ENCODE data around the gene MOSPD3.
A peak's percentile ranks its signal among the peaks of the same experiment; 100 is the strongest.

Gene MOSPD3

GRCh38 chr7:100567751-100568175 is 44.6 kb upstream of the MOSPD3 start:
- peak; percentile 62 for DNase-seq (ENCODE audit: low read depth)
- H3K4me3 ChIP-seq (ENCODE audit: low read depth, low read length): no peak overlapping the region
- TF ChIP-seq CTCF (IDR thresholded peaks at IDR 0.05; ENCODE audit: insufficient read depth, low read depth, low read length, missing control alignments): no peak

GRCh38 chr7:100568176-100568895 is 44.0 kb upstream of the MOSPD3 start:
- H3K4me3 ChIP-seq (ENCODE audit: low read depth, low read length): no peak overlapping the region
- peak; percentile 40 for DNase-seq (ENCODE audit: low read depth)

GRCh38 chr7:100568896-100569844 is 43.2 kb upstream of the MOSPD3 start:
- TF ChIP-seq CTCF (IDR thresholded peaks at IDR 0.05; ENCODE audit: insufficient read depth, low read depth, low read length, missing control alignments): peak; percentile 42
- DNase-seq (ENCODE audit: low read depth): peak; percentile 79
- peak overlapping the region; percentile 47 for H3K4me3 ChIP-seq (ENCODE audit: low read depth, low read length)

More at GRCh38 chr7:100568176-100568895, 44.0 kb upstream of the MOSPD3 start:
- TF ChIP-seq CTCF (IDR thresholded peaks at IDR 0.05; ENCODE audit: insufficient read depth, low read depth, low read length, missing control alignments): no peak

GRCh38 chr7:100570954-100571828 is 41.1 kb upstream of the MOSPD3 start:
- no peak for TF ChIP-seq CTCF (IDR thresholded peaks at IDR 0.05; ENCODE audit: insufficient read depth, low read depth, low read length, missing control alignments)
- no peak for DNase-seq (ENCODE audit: low read depth)
- no peak overlapping the region for H3K4me3 ChIP-seq (ENCODE audit: low read depth, low read length)

- no peak for DNase-seq (ENCODE audit: low read depth)
- no peak overlapping the region for H3K4me3 ChIP-seq (ENCODE audit: low read depth, low read length)
- no peak for TF ChIP-seq CTCF (IDR thresholded peaks at IDR 0.05; ENCODE audit: insufficient read depth, low read depth, low read length, missing control alignments)
Measured at GRCh38 chr7:100571829-100572116, 40.6 kb upstream of the MOSPD3 start.

GRCh38 chr7:100572281-100572948 is 39.9 kb upstream of the MOSPD3 start:
- TF ChIP-seq CTCF (IDR thresholded peaks at IDR 0.05; ENCODE audit: insufficient read depth, low read depth, low read length, missing control alignments): no peak
- H3K4me3 ChIP-seq (ENCODE audit: low read depth, low read length): no peak overlapping the region
- DNase-seq (ENCODE audit: low read depth): no peak
